ENCODE results near the gene PPP1R10. TPM values are rescaled to one million over a fixed set of nuclear protein-coding genes. Genes with fewer than 3 reads are reported as not detected.

PPP1R10 gene
- total and polyA plus RNA-seq, 2 experiments from 2014 or later: 34.5 to 38.6 TPM

DNA sequence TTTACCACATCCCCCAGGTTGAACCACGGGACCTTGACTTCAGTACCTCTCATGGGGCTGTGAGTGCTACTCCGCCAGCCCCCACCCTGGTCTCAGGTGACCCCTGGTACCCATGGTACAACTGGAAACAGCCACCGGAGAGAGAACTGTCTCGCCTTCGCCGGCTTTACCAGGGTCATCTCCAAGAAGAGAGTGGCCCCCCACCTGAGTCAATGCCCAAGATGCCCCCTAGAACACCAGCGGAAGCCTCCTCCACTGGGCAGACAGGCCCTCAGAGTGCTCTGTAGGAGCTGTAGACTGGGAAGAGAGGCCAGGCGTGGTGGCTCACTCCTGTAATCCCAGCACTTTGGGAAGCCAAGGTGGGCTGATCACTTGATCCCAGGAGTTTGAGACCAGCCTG is 8.5 kb upstream of the PPP1R10 start:
- H3K27me3 ChIP-seq: no peaks in the 10 kb centered on the region
- H4K20me1 ChIP-seq (ENCODE audit: insufficient read depth, poor library complexity, severe bottlenecking): no peaks in the 10 kb centered on the region
- no peaks in the 10 kb centered on the region for H3K9me3 ChIP-seq (ENCODE audit: low read depth)
- TF ChIP-seq EZH2phosphoT487 (IDR thresholded peaks at IDR 0.05; ENCODE audit: low read depth, severe bottlenecking, unreplicated experiment) (no peak), EZH2 (IDR thresholded peaks at IDR 0.05; ENCODE audit: borderline replicate concordance) (no peak)
- TF ChIP-seq, protein P1, sequence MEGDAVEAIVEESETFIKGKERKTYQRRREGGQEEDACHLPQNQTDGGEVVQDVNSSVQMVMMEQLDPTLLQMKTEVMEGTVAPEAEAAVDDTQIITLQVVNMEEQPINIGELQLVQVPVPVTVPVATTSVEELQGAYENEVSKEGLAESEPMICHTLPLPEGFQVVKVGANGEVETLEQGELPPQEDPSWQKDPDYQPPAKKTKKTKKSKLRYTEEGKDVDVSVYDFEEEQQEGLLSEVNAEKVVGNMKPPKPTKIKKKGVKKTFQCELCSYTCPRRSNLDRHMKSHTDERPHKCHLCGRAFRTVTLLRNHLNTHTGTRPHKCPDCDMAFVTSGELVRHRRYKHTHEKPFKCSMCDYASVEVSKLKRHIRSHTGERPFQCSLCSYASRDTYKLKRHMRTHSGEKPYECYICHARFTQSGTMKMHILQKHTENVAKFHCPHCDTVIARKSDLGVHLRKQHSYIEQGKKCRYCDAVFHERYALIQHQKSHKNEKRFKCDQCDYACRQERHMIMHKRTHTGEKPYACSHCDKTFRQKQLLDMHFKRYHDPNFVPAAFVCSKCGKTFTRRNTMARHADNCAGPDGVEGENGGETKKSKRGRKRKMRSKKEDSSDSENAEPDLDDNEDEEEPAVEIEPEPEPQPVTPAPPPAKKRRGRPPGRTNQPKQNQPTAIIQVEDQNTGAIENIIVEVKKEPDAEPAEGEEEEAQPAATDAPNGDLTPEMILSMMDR (IDR thresholded peaks at IDR 0.05; ENCODE audit: poor library complexity): no peak
- no peaks in the 10 kb centered on the region for H3K36me3 ChIP-seq (replicated peaks; ENCODE audit: insufficient read depth, low read depth)
- peak overlapping the region; percentile 95 for H3K27ac ChIP-seq
- WGBS (ENCODE audit: low lambda C conversion rate, missing lambda C conversion rate): 95% methylated on average over 8 of the region's 8 CpGs
- no peak overlapping the region for H2AFZ ChIP-seq
- peaks cover 6% of the 10 kb centered on the region for H3K4me1 ChIP-seq (ENCODE audit: insufficient read depth)
- no peak overlapping the region for H3K4me2 ChIP-seq
- peaks cover 23% of the 10 kb centered on the region for H3K79me2 ChIP-seq
- no peaks in the 10 kb centered on the region for H3K9me2 ChIP-seq (replicated peaks; ENCODE audit: insufficient read depth)
- H3K4me3 ChIP-seq: no peak overlapping the region
- DNase-seq (ENCODE audit: low spot score): no peak

DNA sequence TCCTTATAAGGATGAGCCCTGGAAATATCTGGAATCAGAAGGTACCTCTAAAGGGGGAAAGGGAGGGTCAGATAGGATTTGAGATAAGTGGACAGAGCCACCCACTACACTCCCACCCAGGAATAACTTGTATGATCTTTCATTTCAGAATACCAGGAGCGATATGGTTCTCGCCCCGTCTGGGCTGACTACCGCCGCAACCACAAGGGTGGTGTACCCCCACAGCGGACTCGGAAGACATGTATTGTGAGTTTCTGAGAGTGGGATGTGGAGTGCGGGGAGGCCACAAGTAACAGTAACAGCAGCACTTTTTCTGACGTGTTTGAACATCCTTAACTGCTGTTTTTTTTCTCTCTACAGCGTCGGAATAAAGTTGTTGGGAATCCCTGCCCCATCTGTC is 2.5 kb upstream of the PPP1R10 start:
- peak overlapping the region; percentile 81 for H3K4me2 ChIP-seq
- H3K36me3 ChIP-seq (replicated peaks; ENCODE audit: insufficient read depth, low read depth): peaks cover 6% of the 10 kb centered on the region
- peaks cover 34% of the 10 kb centered on the region for H3K79me2 ChIP-seq
- peaks cover 2% of the 10 kb centered on the region for H4K20me1 ChIP-seq (ENCODE audit: insufficient read depth, poor library complexity, severe bottlenecking)
- no peak for DNase-seq (ENCODE audit: low spot score)
- H2AFZ ChIP-seq: no peak overlapping the region
- TF ChIP-seq EZH2phosphoT487 (IDR thresholded peaks at IDR 0.05; ENCODE audit: low read depth, severe bottlenecking, unreplicated experiment) (no peak), EZH2 (IDR thresholded peaks at IDR 0.05; ENCODE audit: borderline replicate concordance) (no peak)
- TF ChIP-seq, protein P1 (IDR thresholded peaks at IDR 0.05; ENCODE audit: poor library complexity): no peak
- H3K4me1 ChIP-seq (ENCODE audit: insufficient read depth): peaks cover 6% of the 10 kb centered on the region
- no peak overlapping the region for H3K4me3 ChIP-seq
- H3K9me3 ChIP-seq (ENCODE audit: low read depth): no peaks in the 10 kb centered on the region
- WGBS (ENCODE audit: low lambda C conversion rate, missing lambda C conversion rate): over 99% methylated on average over 11 of the region's 11 CpGs
- no peaks in the 10 kb centered on the region for H3K27me3 ChIP-seq
- peak overlapping the region; percentile 91 for H3K27ac ChIP-seq
- H3K9me2 ChIP-seq (replicated peaks; ENCODE audit: insufficient read depth): no peaks in the 10 kb centered on the region

DNA sequence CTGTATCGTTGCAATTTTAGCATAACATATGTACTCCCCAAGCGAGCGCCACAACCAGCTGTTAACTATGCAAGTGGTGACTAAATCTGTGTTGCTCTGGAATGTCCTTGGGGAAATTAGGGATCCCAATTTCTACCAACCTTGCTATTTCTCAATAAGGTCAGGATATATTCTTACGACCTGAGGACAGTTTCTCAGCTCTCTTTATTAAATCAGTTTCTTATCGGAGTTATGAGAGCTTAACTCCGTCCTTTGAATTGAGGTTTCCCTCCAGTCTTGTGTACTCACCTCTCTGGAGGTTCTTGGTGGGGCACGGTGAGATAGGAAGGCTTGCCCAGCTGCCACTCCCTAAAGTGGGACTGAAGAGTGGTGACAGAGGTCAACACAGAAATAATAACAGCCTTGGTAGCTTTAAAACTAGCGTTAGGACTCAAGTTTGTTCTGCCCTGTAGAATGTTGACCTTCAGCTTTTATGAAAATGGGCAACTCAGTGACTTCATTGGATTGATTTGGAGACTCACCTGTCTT is 1.3 kb upstream of the PPP1R10 start:
- peaks cover 9% of the 10 kb centered on the region for H4K20me1 ChIP-seq (ENCODE audit: insufficient read depth, poor library complexity, severe bottlenecking)
- no peaks in the 10 kb centered on the region for H3K27me3 ChIP-seq
- H3K4me2 ChIP-seq: peak overlapping the region; percentile 81
- H3K36me3 ChIP-seq (replicated peaks; ENCODE audit: insufficient read depth, low read depth): peaks cover 6% of the 10 kb centered on the region
- peaks cover 37% of the 10 kb centered on the region for H3K79me2 ChIP-seq
- H3K4me1 ChIP-seq (ENCODE audit: insufficient read depth): peaks cover 18% of the 10 kb centered on the region
- no peak for TF ChIP-seq EZH2 (IDR thresholded peaks at IDR 0.05; ENCODE audit: borderline replicate concordance)
- TF ChIP-seq, protein P1 (IDR thresholded peaks at IDR 0.05; ENCODE audit: poor library complexity): no peak
- no peak for TF ChIP-seq EZH2phosphoT487 (IDR thresholded peaks at IDR 0.05; ENCODE audit: low read depth, severe bottlenecking, unreplicated experiment)
- H3K27ac ChIP-seq: peak overlapping the region; percentile 91
- peak overlapping the region; percentile 24 for H2AFZ ChIP-seq
- no peaks in the 10 kb centered on the region for H3K9me3 ChIP-seq (ENCODE audit: low read depth)
- no peaks in the 10 kb centered on the region for H3K9me2 ChIP-seq (replicated peaks; ENCODE audit: insufficient read depth)
- WGBS (ENCODE audit: low lambda C conversion rate, missing lambda C conversion rate): 25% methylated on average over 8 of the region's 8 CpGs
- DNase-seq (ENCODE audit: low spot score): no peak
- H3K4me3 ChIP-seq: peak overlapping the region; percentile 40

All from hepatocyte (in vitro differentiated cells).